Smooth muscle cell (in vitro differentiated cells): ENCODE results near the gene HABP2. TPM values are rescaled to one million over a fixed set of nuclear protein-coding genes. Genes with fewer than 3 reads are reported as not detected.

Experiments used
- DNase-seq: peaks from one replicate; lab custom pipeline; 2025; ENCODE audit not compliant: unreplicated experiment; lab: John Stamatoyannopoulos, UW
- H2AFZ ChIP-seq: fragments of 200-600 bp; sonication (generic); 2 replicates; pipeline ENCODE4 v1.6.0; 2016; ENCODE audit warnings: antibody characterized with exemption, low read depth, mild to moderate bottlenecking
- H3F3A ChIP-seq: fragments of 200-600 bp; sonication (generic); 2 replicates; pipeline ENCODE4 v1.6.0; 2017; ENCODE audit warnings: antibody characterized with exemption, low read depth
- H3K27ac ChIP-seq: fragments of 200-600 bp; sonication (generic); 2 replicates; pipeline ENCODE4 v1.5.1; 2016; ENCODE audit warnings: low read depth, mild to moderate bottlenecking
- H3K27me3 ChIP-seq: fragments of 200-600 bp; sonication (generic); 2 replicates; pipeline ENCODE4 v1.6.1; 2016; ENCODE audit warnings: low read depth, mild to moderate bottlenecking
- H3K36me3 ChIP-seq: fragments of 200-600 bp; sonication (generic); 2 replicates; pipeline ENCODE4 v1.5.1; 2016; ENCODE audit warnings: low read depth
- H3K4me1 ChIP-seq: fragments of 200-600 bp; sonication (generic); 2 replicates; pipeline ENCODE4 v1.5.1; 2016; ENCODE audit warnings: low read depth
- H3K4me2 ChIP-seq: fragments of 200-600 bp; sonication (generic); 2 replicates; pipeline ENCODE4 v1.6.0; 2016; ENCODE audit warnings: mild to moderate bottlenecking
- H3K4me3 ChIP-seq: fragments of 200-600 bp; sonication (generic); 2 replicates; pipeline ENCODE4 v1.5.1; 2016; ENCODE audit warnings: mild to moderate bottlenecking
- H3K79me2 ChIP-seq: fragments of 200-600 bp; sonication (generic); 2 replicates; pipeline ENCODE4 v1.6.0; 2016; ENCODE audit warnings: low read depth, mild to moderate bottlenecking
- H3K9ac ChIP-seq: fragments of 200-600 bp; sonication (generic); 2 replicates; pipeline ENCODE4 v1.6.0; 2016; ENCODE audit warnings: low read depth
- H3K9me3 ChIP-seq: fragments of 200-600 bp; sonication (generic); replicated peaks from 2 replicates; pipeline ENCODE4 v1.5.1; 2016; ENCODE audit warnings: low read depth
- H4K20me1 ChIP-seq: fragments of 200-600 bp; sonication (generic); 2 replicates; pipeline ENCODE4 v1.6.0; 2016; ENCODE audit warnings: low read depth
- CTCF ChIP-seq: fragments of 200-600 bp; sonication (generic); IDR thresholded peaks from 2 replicates; pipeline ENCODE4 v1.5.1; 2017; ENCODE audit warnings: borderline replicate concordance, mild to moderate bottlenecking, antibody characterized with exemption; ENCODE audit not compliant: insufficient read depth, poor library complexity, severe bottlenecking
- WGBS: methylation state at CpG from one replicate; pipeline ENCODE4 v1.1.7; 2016; ENCODE audit warnings: low lambda C conversion rate; 5-methylcytosine and 5-hydroxymethylcytosine counted together
- polyA plus RNA-seq: library from polyadenylated mRNA; unstranded; fragments of >200 nt; fragmentation: Nextera tagmentation; extraction: Ambion mirVana; gene quantifications from 2 replicates; pipeline ENCODE4 v1.2.1, GENCODE V29; 2016
- total RNA-seq: library from RNA; depleted of rRNA; stranded (reverse); fragments of >200 nt; gene quantifications from 2 replicates; pipeline ENCODE4 v1.2.3, GENCODE V29; 2014

HABP2 gene
- total and polyA plus RNA-seq, 2 experiments from 2014 or later = 0.05 TPM; not detected in 1

- Histone ChIP-seq H3K4me1 (no peaks in the 10 kb centered on the region), H3K27ac (no peak overlapping the region), H3F3A (no peaks in the 10 kb centered on the region), H3K9me3 (no peaks in the 10 kb centered on the region), H2AFZ (no peak overlapping the region), H3K4me2 (no peak overlapping the region), H3K27me3 (peaks cover 42% of the 10 kb centered on the region), H3K79me2 (no peaks in the 10 kb centered on the region), H3K4me3 (no peak overlapping the region), H3K9ac (no peak overlapping the region), H4K20me1 (no peaks in the 10 kb centered on the region), H3K36me3 (no peaks in the 10 kb centered on the region)
- no peak for TF ChIP-seq CTCF
- DNase-seq = no peak
- whole genome bisulfite sequencing = 87% methylated on average over 1 of the region's 1 CpG
These were observed 28.2 kb downstream of the HABP2 start for GRCh38 chr10:113581092-113581491.

GRCh38 chr10:113583571-113583970 is 30.7 kb downstream of the HABP2 start:
- H3K9me3 ChIP-seq = no peaks in the 10 kb centered on the region
- TF ChIP-seq CTCF = no peak
- WGBS = 86% methylated on average over 3 of the region's 3 CpGs

GRCh38 chr10:113585949-113586348 is 33.1 kb downstream of the HABP2 start:
- Histone ChIP-seq H3K9me3 (no peaks in the 10 kb centered on the region), H3K27ac (no peak overlapping the region), H2AFZ (no peak overlapping the region), H3K36me3 (no peaks in the 10 kb centered on the region), H3K4me1 (no peaks in the 10 kb centered on the region), H3K4me2 (no peak overlapping the region), H3K9ac (no peak overlapping the region), H3K27me3 (peaks cover 34% of the 10 kb centered on the region), H3K79me2 (no peaks in the 10 kb centered on the region), H3F3A (no peaks in the 10 kb centered on the region), H3K4me3 (no peak overlapping the region), H4K20me1 (no peaks in the 10 kb centered on the region)
- no peak for TF ChIP-seq CTCF
- no peak for DNase-seq
- WGBS = 71% methylated on average over 1 of the region's 1 CpG

More at GRCh38 chr10:113583571-113583970, 30.7 kb downstream of the HABP2 start:
- Histone ChIP-seq H3F3A (no peaks in the 10 kb centered on the region), H3K79me2 (no peaks in the 10 kb centered on the region), H4K20me1 (no peaks in the 10 kb centered on the region), H3K4me3 (no peak overlapping the region), H3K9ac (no peak overlapping the region), H3K36me3 (no peaks in the 10 kb centered on the region), H3K4me2 (no peak overlapping the region), H2AFZ (no peak overlapping the region), H3K27ac (no peak overlapping the region), H3K4me1 (no peaks in the 10 kb centered on the region), H3K27me3 (peaks cover 42% of the 10 kb centered on the region)
- DNase-seq = no peak

GRCh38 chr10:113589201-113589770 is 36.4 kb downstream of the HABP2 start:
- no peak for DNase-seq
- no peaks in the 10 kb centered on the region for H3K9me3 ChIP-seq
- H3K27ac ChIP-seq = no peak overlapping the region
- no peak overlapping the region for H2AFZ ChIP-seq
- peaks cover 4% of the 10 kb centered on the region for H3K27me3 ChIP-seq
- 90% methylated on average over 13 of the region's 13 CpGs for WGBS
- H3K36me3 ChIP-seq = no peaks in the 10 kb centered on the region
- H3K4me1 ChIP-seq = no peaks in the 10 kb centered on the region
- H3K79me2 ChIP-seq = no peaks in the 10 kb centered on the region
- TF ChIP-seq CTCF = no peak
- no peaks in the 10 kb centered on the region for H4K20me1 ChIP-seq
- H3K9ac ChIP-seq = no peak overlapping the region
- no peaks in the 10 kb centered on the region for H3F3A ChIP-seq
- no peak overlapping the region for H3K4me2 ChIP-seq
- no peak overlapping the region for H3K4me3 ChIP-seq
